HL-60 (cell line): ENCODE data around the gene YWHAE.

ENCODE experiments used
- DNase-seq, 2 experiments: peaks; one replicate each; pipeline ENCODE4 v3.0.0-alpha.2; 2010 to 2020; ENCODE audit warnings: low read depth in 1 of 2, low spot score in 1 of 2
- H3K27ac ChIP-seq: fragments of 250-450 bp; sonication (Bioruptor Pico); replicated peaks from 2 replicates; pipeline ENCODE4 v1.5.1; 2020; ENCODE audit warnings: mild to moderate bottlenecking, moderate library complexity
- H3K27me3 ChIP-seq: fragments of 250-450 bp; sonication (Bioruptor Pico); 2 replicates; pipeline ENCODE4 v1.5.1; 2021; ENCODE audit warnings: mild to moderate bottlenecking, moderate library complexity; ENCODE audit not compliant: insufficient read depth, poor library complexity, severe bottlenecking
- H3K4me3 ChIP-seq: replicated peaks from 2 replicates; pipeline ENCODE4 v1.5.1; 2011; ENCODE audit warnings: mild to moderate bottlenecking, control low read depth, low read length; ENCODE audit not compliant: insufficient read depth
- CTCF ChIP-seq: IDR thresholded peaks from one replicate; pipeline ENCODE4 v1.5.1; 2011; ENCODE audit warnings: low read length, control low read depth, inconsistent platforms; ENCODE audit not compliant: insufficient read depth
- GABPA ChIP-seq: IDR thresholded peaks from 2 replicates; pipeline ENCODE4 v1.6.1; 2012; ENCODE audit warnings: low read depth
- POLR2AphosphoS5 ChIP-seq: IDR thresholded peaks from 2 replicates; pipeline ENCODE4 v1.6.1; 2012; ENCODE audit warnings: low read depth
- REST ChIP-seq: IDR thresholded peaks from 2 replicates; pipeline ENCODE4 v1.6.1; 2012; ENCODE audit warnings: low read depth; ENCODE audit not compliant: insufficient replicate concordance
- SPI1 ChIP-seq: IDR thresholded peaks from 2 replicates; pipeline ENCODE4 v1.6.1; 2012; ENCODE audit warnings: low read depth, mild to moderate bottlenecking, borderline replicate concordance

Gene YWHAE

GRCh38 chr17:1340371-1340770 lies 59.7 kb downstream of the YWHAE start:
- DNase-seq = no peak
- H3K4me3 ChIP-seq = no peak overlapping the region
- H3K27me3 ChIP-seq = no peaks in the 10 kb centered on the region
- no peak overlapping the region for H3K27ac ChIP-seq
- TF ChIP-seq REST (no peak), GABPA (no peak), CTCF (no peak), SPI1 (no peak), POLR2AphosphoS5 (no peak)

GRCh38 chr17:1331708-1332107 lies 68.3 kb downstream of the YWHAE start:
- no peak for DNase-seq
- Histone ChIP-seq H3K4me3 (no peak overlapping the region), H3K27me3 (no peaks in the 10 kb centered on the region), H3K27ac (no peak overlapping the region)
- no peak for TF ChIP-seq REST
- no peak for TF ChIP-seq SPI1
- TF ChIP-seq POLR2AphosphoS5 = no peak
- no peak for TF ChIP-seq CTCF
- no peak for TF ChIP-seq GABPA

- no peak overlapping the region for H3K4me3 ChIP-seq
- TF ChIP-seq CTCF (no peak), SPI1 (no peak), GABPA (no peak), POLR2AphosphoS5 (no peak), REST (no peak)
- DNase-seq = no peak
- H3K27ac ChIP-seq = no peak overlapping the region
- no peaks in the 10 kb centered on the region for H3K27me3 ChIP-seq
These were observed 70.2 kb downstream of the YWHAE start for GRCh38 chr17:1329745-1330343.
